ENCODE measurements around the gene RPF1.
A peak's percentile ranks its signal among the peaks of the same experiment; 100 is the strongest.

RPF1 gene

DNA sequence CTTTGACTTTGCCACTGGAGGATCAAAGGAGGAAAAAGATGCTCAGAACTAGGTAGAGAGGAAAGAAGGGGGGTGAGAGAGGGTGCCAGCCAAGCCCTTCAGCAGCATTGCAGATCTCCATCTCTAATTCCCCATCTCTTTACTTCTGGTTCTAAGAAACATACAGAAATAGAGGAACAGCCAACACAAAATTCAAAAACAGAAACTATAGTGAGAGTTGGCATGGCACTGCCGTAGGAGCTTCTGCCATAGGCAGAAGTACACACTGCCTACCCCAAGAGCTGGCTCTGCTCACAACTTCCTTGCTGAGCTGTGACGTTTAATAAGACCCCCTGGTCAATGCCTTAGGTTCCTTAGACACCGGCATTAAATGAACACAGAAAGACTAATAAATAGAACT, 26.6 kb upstream of the RPF1 start:
- DNase-seq = no peak

DNA sequence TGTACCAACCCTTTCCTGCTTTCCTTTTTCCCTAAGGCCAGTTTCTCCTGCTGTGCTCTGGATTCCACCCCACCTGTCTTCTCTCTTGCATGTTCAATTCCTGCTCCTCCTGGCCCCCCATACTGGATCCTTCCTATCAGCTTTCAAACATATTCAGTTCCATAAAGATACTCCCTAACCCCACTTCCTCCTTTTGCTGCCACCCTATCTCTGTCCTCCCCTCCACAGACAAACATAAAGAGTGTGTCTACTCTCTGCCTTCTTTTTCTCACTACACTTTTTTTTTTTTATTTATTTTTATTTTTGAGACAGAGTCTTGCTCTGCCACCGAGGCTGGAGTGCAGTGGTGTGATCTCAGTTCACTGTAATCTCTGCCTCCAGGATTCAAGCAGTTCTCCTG, 16.9 kb upstream of the RPF1 start:
- H3K27me3 ChIP-seq (ENCODE audit: insufficient read depth, low read depth, severe bottlenecking) = no peaks in the 10 kb centered on the region
- no peak overlapping the region for H3K4me3 ChIP-seq (ENCODE audit: low read depth, low read length)
- H3K27ac ChIP-seq = no peak overlapping the region
- no peaks in the 10 kb centered on the region for H3K9me3 ChIP-seq (ENCODE audit: severe bottlenecking)
- DNase-seq = no peak
- H3K36me3 ChIP-seq = no peaks in the 10 kb centered on the region
- TF ChIP-seq, protein P1, sequence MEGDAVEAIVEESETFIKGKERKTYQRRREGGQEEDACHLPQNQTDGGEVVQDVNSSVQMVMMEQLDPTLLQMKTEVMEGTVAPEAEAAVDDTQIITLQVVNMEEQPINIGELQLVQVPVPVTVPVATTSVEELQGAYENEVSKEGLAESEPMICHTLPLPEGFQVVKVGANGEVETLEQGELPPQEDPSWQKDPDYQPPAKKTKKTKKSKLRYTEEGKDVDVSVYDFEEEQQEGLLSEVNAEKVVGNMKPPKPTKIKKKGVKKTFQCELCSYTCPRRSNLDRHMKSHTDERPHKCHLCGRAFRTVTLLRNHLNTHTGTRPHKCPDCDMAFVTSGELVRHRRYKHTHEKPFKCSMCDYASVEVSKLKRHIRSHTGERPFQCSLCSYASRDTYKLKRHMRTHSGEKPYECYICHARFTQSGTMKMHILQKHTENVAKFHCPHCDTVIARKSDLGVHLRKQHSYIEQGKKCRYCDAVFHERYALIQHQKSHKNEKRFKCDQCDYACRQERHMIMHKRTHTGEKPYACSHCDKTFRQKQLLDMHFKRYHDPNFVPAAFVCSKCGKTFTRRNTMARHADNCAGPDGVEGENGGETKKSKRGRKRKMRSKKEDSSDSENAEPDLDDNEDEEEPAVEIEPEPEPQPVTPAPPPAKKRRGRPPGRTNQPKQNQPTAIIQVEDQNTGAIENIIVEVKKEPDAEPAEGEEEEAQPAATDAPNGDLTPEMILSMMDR (IDR thresholded peaks at IDR 0.05; ENCODE audit: low read depth, low read length) = no peak

More for the DNA sequence above, 26.6 kb upstream of the RPF1 start:
- H3K27me3 ChIP-seq (ENCODE audit: insufficient read depth, low read depth, severe bottlenecking) = no peaks in the 10 kb centered on the region
- H3K4me3 ChIP-seq (ENCODE audit: low read depth, low read length) = no peak overlapping the region
- TF ChIP-seq, protein P1 (IDR thresholded peaks at IDR 0.05; ENCODE audit: low read depth, low read length) = no peak
- H3K27ac ChIP-seq = no peak overlapping the region
- H3K36me3 ChIP-seq = no peaks in the 10 kb centered on the region
- no peaks in the 10 kb centered on the region for H3K9me3 ChIP-seq (ENCODE audit: severe bottlenecking)

DNA sequence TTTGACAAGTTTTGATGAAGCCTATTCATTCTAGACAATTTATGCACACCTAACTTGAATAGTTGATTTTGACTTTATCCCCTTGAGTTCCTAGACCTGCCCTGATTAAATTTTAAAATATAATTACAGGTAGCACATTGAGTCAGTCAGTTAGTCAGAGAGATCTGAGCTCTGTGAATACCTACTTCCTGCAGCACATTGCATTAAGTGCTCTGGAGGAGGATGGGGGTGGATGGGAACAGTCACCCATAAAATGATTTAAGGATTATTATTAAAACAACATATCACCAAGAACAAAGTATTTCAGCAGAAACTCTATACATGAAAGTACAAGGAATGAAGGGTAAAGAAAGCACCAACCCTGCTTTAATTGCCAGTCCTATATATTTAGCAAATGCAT, 11.8 kb upstream of the RPF1 start:
- Histone ChIP-seq H3K4me3 (ENCODE audit: low read depth, low read length) (no peak overlapping the region), H3K36me3 (no peaks in the 10 kb centered on the region), H3K27ac (no peak overlapping the region), H3K9me3 (ENCODE audit: severe bottlenecking) (no peaks in the 10 kb centered on the region), H3K27me3 (ENCODE audit: insufficient read depth, low read depth, severe bottlenecking) (no peaks in the 10 kb centered on the region)
- DNase-seq = no peak
- TF ChIP-seq, protein P1 (IDR thresholded peaks at IDR 0.05; ENCODE audit: low read depth, low read length) = no peak

DNA sequence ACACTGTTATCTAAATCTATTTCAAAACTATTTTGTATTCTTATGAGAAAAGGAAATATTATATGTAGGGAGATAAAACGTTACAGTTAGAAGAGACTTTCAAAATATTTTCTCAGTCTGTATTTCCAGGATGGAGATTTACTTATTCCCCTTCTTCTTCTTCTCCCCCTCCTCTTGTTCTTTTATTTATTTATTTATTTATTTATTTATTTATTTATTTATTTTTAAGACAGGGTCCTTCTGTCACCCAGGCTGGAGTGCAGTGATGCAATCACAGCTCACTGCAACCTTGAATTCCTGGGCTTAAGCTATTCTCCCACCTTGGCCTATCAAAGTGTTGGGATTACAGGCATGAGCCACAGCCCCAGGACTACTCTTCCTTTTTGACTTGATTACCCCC, 2.8 kb upstream of the RPF1 start:
- TF ChIP-seq, protein P1 (IDR thresholded peaks at IDR 0.05; ENCODE audit: low read depth, low read length) = no peak
- DNase-seq = no peak
- H3K9me3 ChIP-seq (ENCODE audit: severe bottlenecking) = peaks cover 13% of the 10 kb centered on the region
- no peak overlapping the region for H3K4me3 ChIP-seq (ENCODE audit: low read depth, low read length)
- H3K27ac ChIP-seq = no peak overlapping the region
- peaks cover 3% of the 10 kb centered on the region for H3K36me3 ChIP-seq
- no peaks in the 10 kb centered on the region for H3K27me3 ChIP-seq (ENCODE audit: insufficient read depth, low read depth, severe bottlenecking)

DNA sequence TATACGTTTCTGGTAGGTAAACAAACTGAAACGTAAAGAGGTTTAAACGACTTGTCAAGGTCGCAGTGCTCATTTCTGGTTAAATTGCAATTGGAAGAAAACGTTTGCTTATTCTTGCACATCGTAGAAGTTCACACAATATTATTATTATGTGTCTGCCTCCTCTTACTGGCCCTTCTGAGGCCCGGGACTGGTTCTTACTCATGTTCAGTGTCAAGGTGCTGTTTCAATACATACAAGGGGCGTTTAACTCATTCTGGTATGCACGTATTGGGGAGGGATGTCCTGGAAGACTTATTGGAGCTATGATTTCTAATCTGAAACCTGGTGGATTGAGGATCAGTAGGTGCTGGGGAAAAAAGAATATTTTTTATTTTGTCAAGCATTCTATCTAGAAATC, 932 bp downstream of the RPF1 start:
- H3K36me3 ChIP-seq = peaks cover 21% of the 10 kb centered on the region
- peak overlapping the region; percentile 93 for H3K27ac ChIP-seq
- TF ChIP-seq, protein P1 (IDR thresholded peaks at IDR 0.05; ENCODE audit: low read depth, low read length) = no peak
- no peak for DNase-seq
- peaks cover 13% of the 10 kb centered on the region for H3K9me3 ChIP-seq (ENCODE audit: severe bottlenecking)
- peak overlapping the region; percentile 75 for H3K4me3 ChIP-seq (ENCODE audit: low read depth, low read length)
- no peaks in the 10 kb centered on the region for H3K27me3 ChIP-seq (ENCODE audit: insufficient read depth, low read depth, severe bottlenecking)

DNA sequence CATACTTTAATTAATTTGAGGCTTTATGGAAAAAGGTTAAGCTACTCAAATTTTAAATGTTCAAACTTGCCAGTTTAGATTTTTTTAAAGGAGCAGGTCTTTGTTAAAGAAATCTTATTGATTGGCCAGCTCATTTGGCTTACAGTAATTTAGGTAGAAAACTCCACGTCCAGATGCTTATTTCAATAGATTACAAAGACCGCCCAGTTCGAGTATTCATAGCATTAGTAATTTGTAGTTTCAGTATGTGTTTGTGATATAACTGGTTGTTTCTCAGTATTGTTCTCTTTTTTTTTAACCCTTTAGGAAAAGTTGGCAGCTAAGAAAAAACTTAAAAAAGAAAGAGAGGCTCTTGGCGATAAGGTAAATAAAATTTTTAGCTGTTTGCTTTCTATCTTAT, 1.6 kb downstream of the RPF1 start:
- Histone ChIP-seq H3K27ac (no peak overlapping the region), H3K9me3 (ENCODE audit: severe bottlenecking) (peaks cover 13% of the 10 kb centered on the region), H3K4me3 (ENCODE audit: low read depth, low read length) (no peak overlapping the region; the same call in 1 of the 2 replicates), H3K27me3 (ENCODE audit: insufficient read depth, low read depth, severe bottlenecking) (no peaks in the 10 kb centered on the region), H3K36me3 (peaks cover 28% of the 10 kb centered on the region)
- no peak for DNase-seq
- TF ChIP-seq, protein P1 (IDR thresholded peaks at IDR 0.05; ENCODE audit: low read depth, low read length) = no peak

Measured in WERI-Rb-1 (cell line).